Transverse colon (tissue), 4 donors: Measurements from ENCODE around the gene UNC45A.

Experiments used
- EP300 ChIP-seq: sonication (generic); formaldehyde crosslinking; IDR thresholded peaks from one replicate; pipeline ENCODE4 v1.6.1; 2017; ENCODE audit warnings: antibody characterized with exemption, low read depth
- POLR2A ChIP-seq: fragments of 450-650 bp; IDR thresholded peaks from one replicate; pipeline ENCODE4 v1.6.1; 2016; ENCODE audit warnings: antibody characterized with exemption, mild to moderate bottlenecking, moderate library complexity
- POLR2AphosphoS5 ChIP-seq, 3 donors: sonication (generic); formaldehyde crosslinking; IDR thresholded peaks; one replicate each; pipeline ENCODE4 v1.6.1; 2016; ENCODE audit warnings: antibody characterized with exemption in 3 of 3
- TF ChIP-seq, protein P1 (sequence below), 5 experiments: fragments of 200-600 bp in 3 of 5; fragments of 450-650 bp in 2 of 5; sonication (generic) in 3 of 5; IDR thresholded peaks; 1 replicate in 2 of 5; 2 replicates in 3 of 5; pipeline ENCODE4 v1.5.1; 2016 to 2017; ENCODE audit warnings: antibody characterized with exemption in 5 of 5, inconsistent platforms in 3 of 5, mild to moderate bottlenecking in 2 of 5, moderate library complexity in 1 of 5

DNA sequence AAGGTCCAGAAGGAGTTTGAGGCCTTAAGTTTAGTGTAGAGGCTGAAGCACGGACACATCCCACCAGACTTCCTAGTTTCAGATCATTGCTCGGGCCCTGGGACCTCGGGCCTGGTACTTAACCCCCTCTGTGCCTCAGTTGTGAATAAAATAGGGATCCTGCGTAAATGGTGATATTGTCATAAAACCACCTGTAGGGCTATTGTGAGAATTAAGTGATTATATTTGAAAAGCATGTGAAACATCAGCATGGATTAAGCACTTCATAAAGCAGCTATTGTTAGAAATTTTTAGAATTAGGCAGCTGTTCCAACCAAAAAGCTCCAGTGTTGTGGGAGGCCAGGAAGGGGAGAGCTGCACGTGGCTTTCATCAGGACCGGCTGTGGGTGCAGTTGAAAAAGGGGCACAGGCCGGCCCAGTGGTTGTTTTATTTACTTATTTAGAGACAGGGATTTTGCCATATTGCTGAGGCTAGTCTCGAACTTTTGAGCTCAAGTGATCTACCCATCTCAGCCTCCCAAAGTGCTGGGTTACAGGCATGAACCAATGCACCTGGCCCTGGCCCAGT, 24.0 kb downstream of the UNC45A start:
- TF ChIP-seq, protein P1, sequence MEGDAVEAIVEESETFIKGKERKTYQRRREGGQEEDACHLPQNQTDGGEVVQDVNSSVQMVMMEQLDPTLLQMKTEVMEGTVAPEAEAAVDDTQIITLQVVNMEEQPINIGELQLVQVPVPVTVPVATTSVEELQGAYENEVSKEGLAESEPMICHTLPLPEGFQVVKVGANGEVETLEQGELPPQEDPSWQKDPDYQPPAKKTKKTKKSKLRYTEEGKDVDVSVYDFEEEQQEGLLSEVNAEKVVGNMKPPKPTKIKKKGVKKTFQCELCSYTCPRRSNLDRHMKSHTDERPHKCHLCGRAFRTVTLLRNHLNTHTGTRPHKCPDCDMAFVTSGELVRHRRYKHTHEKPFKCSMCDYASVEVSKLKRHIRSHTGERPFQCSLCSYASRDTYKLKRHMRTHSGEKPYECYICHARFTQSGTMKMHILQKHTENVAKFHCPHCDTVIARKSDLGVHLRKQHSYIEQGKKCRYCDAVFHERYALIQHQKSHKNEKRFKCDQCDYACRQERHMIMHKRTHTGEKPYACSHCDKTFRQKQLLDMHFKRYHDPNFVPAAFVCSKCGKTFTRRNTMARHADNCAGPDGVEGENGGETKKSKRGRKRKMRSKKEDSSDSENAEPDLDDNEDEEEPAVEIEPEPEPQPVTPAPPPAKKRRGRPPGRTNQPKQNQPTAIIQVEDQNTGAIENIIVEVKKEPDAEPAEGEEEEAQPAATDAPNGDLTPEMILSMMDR (IDR thresholded peaks at IDR 0.05), result no peak
- TF ChIP-seq POLR2A, result no peak
- TF ChIP-seq EP300, result no peak
- TF ChIP-seq POLR2AphosphoS5 (IDR thresholded peaks at IDR 0.05), result no peak
